H9 (cell line): ENCODE data around the gene CARMIL3. TPM values are rescaled to one million over a fixed set of nuclear protein-coding genes. Genes with fewer than 3 reads are reported as not detected.

ENCODE experiments used
- DNase-seq: peaks from one replicate; pipeline ENCODE4 v3.0.0-alpha.2; 2017
- H2AFZ ChIP-seq: one replicate; pipeline ENCODE4 v1.6.1; 2013; ENCODE audit warnings: mild to moderate bottlenecking, low read length, control low read depth, moderate library complexity
- H2AK5ac ChIP-seq: 2 replicates; pipeline ENCODE4 v1.6.1; 2013; ENCODE audit warnings: low read length, control low read depth, mixed read lengths; ENCODE audit not compliant: insufficient read length
- H2BK120ac ChIP-seq: one replicate; pipeline ENCODE4 v1.6.1; 2013; ENCODE audit warnings: low read depth, mild to moderate bottlenecking, low read length, control low read depth, inconsistent platforms; ENCODE audit not compliant: poor library complexity, severe bottlenecking
- H2BK12ac ChIP-seq: 2 replicates; pipeline ENCODE4 v1.6.1; 2013; ENCODE audit warnings: low read length, control low read depth, mixed read lengths, low read depth; ENCODE audit not compliant: insufficient read length
- H2BK15ac ChIP-seq: 2 replicates; pipeline ENCODE4 v1.6.1; 2013; ENCODE audit warnings: low read depth, low read length, control low read depth
- H2BK20ac ChIP-seq: one replicate; pipeline ENCODE4 v1.6.1; 2013; ENCODE audit warnings: low read depth, mild to moderate bottlenecking, low read length, control low read depth, inconsistent platforms; ENCODE audit not compliant: poor library complexity, severe bottlenecking
- H2BK5ac ChIP-seq: 2 replicates; pipeline ENCODE4 v1.6.1; 2013; ENCODE audit warnings: low read length, control low read depth, mixed read lengths; ENCODE audit not compliant: insufficient read length
- H3K14ac ChIP-seq: 2 replicates; pipeline ENCODE4 v1.6.1; 2013; ENCODE audit warnings: low read length, control low read depth; ENCODE audit not compliant: insufficient read depth
- H3K18ac ChIP-seq: 2 replicates; pipeline ENCODE4 v1.6.1; 2013; ENCODE audit warnings: low read depth, mild to moderate bottlenecking, mixed read lengths, low read length, control low read depth; ENCODE audit not compliant: insufficient read length
- H3K23ac ChIP-seq: 2 replicates; pipeline ENCODE4 v1.6.1; 2013; ENCODE audit warnings: low read length, control low read depth, mixed read lengths, low read depth; ENCODE audit not compliant: insufficient read length
- H3K23me2 ChIP-seq: 2 replicates; pipeline ENCODE4 v1.6.1; 2013; ENCODE audit warnings: low read depth, mild to moderate bottlenecking, mixed read lengths, low read length, control low read depth; ENCODE audit not compliant: insufficient read length, poor library complexity, severe bottlenecking
- H3K27ac ChIP-seq: 2 replicates; pipeline ENCODE4 v1.5.1; 2013; ENCODE audit warnings: low read length, control low read depth, mixed read lengths, low read depth; ENCODE audit not compliant: insufficient read length
- H3K27me3 ChIP-seq: 2 replicates; pipeline ENCODE4 v1.6.1; 2013; ENCODE audit warnings: low read length, control low read depth, inconsistent platforms; ENCODE audit not compliant: insufficient read depth
- H3K4ac ChIP-seq: 2 replicates; pipeline ENCODE4 v1.6.1; 2013; ENCODE audit warnings: low read depth, mild to moderate bottlenecking, control low read depth, inconsistent platforms, low read length, moderate library complexity
- H3K4me1 ChIP-seq: 2 replicates; pipeline ENCODE4 v1.6.1; 2013; ENCODE audit warnings: low read length, control low read depth, inconsistent platforms; ENCODE audit not compliant: insufficient read depth
- H3K4me2 ChIP-seq: 2 replicates; pipeline ENCODE4 v1.6.1; 2013; ENCODE audit warnings: low read length, control low read depth, mixed read lengths; ENCODE audit not compliant: insufficient read length, insufficient read depth
- H3K56ac ChIP-seq: 2 replicates; pipeline ENCODE4 v1.6.1; 2013; ENCODE audit warnings: low read depth, mild to moderate bottlenecking, mixed read lengths, low read length, control low read depth; ENCODE audit not compliant: insufficient read length
- H3K79me1 ChIP-seq: 2 replicates; pipeline ENCODE4 v1.6.1; 2013; ENCODE audit warnings: low read depth, mild to moderate bottlenecking, moderate library complexity, low read length, control low read depth, inconsistent platforms; ENCODE audit not compliant: insufficient read depth, poor library complexity, severe bottlenecking
- H3K79me2 ChIP-seq: 2 replicates; pipeline ENCODE4 v1.6.1; 2013; ENCODE audit warnings: low read length, control low read depth, inconsistent platforms; ENCODE audit not compliant: insufficient read depth
- H3K9ac ChIP-seq: 2 replicates; pipeline ENCODE4 v1.6.1; 2013; ENCODE audit warnings: low read length, control low read depth, mixed read lengths; ENCODE audit not compliant: insufficient read length; ENCODE audit errors: extremely low read depth
- H3K9me3 ChIP-seq: one replicate; pipeline ENCODE4 v1.6.1; 2013; ENCODE audit warnings: low read depth, low read length, inconsistent platforms; ENCODE audit not compliant: control insufficient read depth
- H3T11ph ChIP-seq: one replicate; pipeline ENCODE4 v1.6.1; 2013; ENCODE audit warnings: mild to moderate bottlenecking, low read length, control low read depth, inconsistent platforms
- H4K20me1 ChIP-seq: one replicate; pipeline ENCODE4 v1.6.1; 2013; ENCODE audit not compliant: control insufficient read depth, insufficient read length, insufficient read depth
- H4K5ac ChIP-seq: 2 replicates; pipeline ENCODE4 v1.6.1; 2013; ENCODE audit warnings: low read depth, mild to moderate bottlenecking, mixed read lengths, low read length, control low read depth; ENCODE audit not compliant: insufficient read length
- H4K8ac ChIP-seq: replicated peaks from 2 replicates; pipeline ENCODE4 v1.6.1; 2013; ENCODE audit warnings: low read length, control low read depth, mixed read lengths, low read depth; ENCODE audit not compliant: insufficient read length
- H4K91ac ChIP-seq: 2 replicates; pipeline ENCODE4 v1.6.1; 2013; ENCODE audit warnings: low read depth, mild to moderate bottlenecking, moderate library complexity, mixed read lengths, low read length, control low read depth; ENCODE audit not compliant: insufficient read length
- H3K27ac Mint-ChIP-seq, 3 experiments: 2 replicates in 2 of 3; 3 replicates in 1 of 3; pipeline ENCODE4 v1.8.0; 2020 to 2021; ENCODE audit warnings: mixed read lengths in 3 of 3, mild to moderate bottlenecking in 1 of 3, moderate library complexity in 1 of 3
- H3K27me3 Mint-ChIP-seq: 2 replicates; pipeline ENCODE4 v1.8.0; 2021; ENCODE audit warnings: low read depth, mild to moderate bottlenecking, moderate library complexity, mixed read lengths
- H3K36me3 Mint-ChIP-seq, 3 experiments: 2 replicates in 2 of 3; 3 replicates in 1 of 3; pipeline ENCODE4 v1.8.0; 2020 to 2021; ENCODE audit warnings: low read depth in 3 of 3, mixed read lengths in 3 of 3; ENCODE audit not compliant: insufficient read depth in 1 of 3
- H3K4me1 Mint-ChIP-seq, 2 experiments: 2 replicates each; pipeline ENCODE4 v1.8.0; 2020; ENCODE audit warnings: mixed read lengths in 2 of 2
- H3K4me3 Mint-ChIP-seq, 2 experiments: 2 replicates in 1 of 2; 3 replicates in 1 of 2; pipeline ENCODE4 v1.8.0; 2020 to 2021; ENCODE audit warnings: mild to moderate bottlenecking in 2 of 2, mixed read lengths in 2 of 2, moderate library complexity in 1 of 2
- H3K9me3 Mint-ChIP-seq, 2 experiments: 2 replicates in 1 of 2; 3 replicates in 1 of 2; pipeline ENCODE4 v1.8.0; 2020; ENCODE audit warnings: mild to moderate bottlenecking in 2 of 2, mixed read lengths in 2 of 2, moderate library complexity in 1 of 2
- CTCF ChIP-seq: fragments of 200-600 bp; sonication (generic); conservative IDR thresholded peaks from 3 replicates; pipeline ENCODE4 v1.8.0; 2021; ENCODE audit warnings: antibody characterized with exemption, mild to moderate bottlenecking
- WGBS: extraction: QIAGEN DNeasy Blood & Tissue Kit; methylation state at CpG from one replicate; pipeline ENCODE4 v1.1.7; 2013; ENCODE audit warnings: missing lambda C conversion rate, low lambda C conversion rate, mixed read lengths; ENCODE audit not compliant: insufficient read length; ENCODE audit errors: extremely low coverage; 5-methylcytosine and 5-hydroxymethylcytosine counted together
- total RNA-seq: library from RNA; stranded (reverse); gene quantifications from 2 replicates; pipeline ENCODE4 v1.2.1, GENCODE V29; 2021

The CARMIL3 gene
- total RNA-seq, 1 experiment from 2014 or later: 5.8 TPM

DNA sequence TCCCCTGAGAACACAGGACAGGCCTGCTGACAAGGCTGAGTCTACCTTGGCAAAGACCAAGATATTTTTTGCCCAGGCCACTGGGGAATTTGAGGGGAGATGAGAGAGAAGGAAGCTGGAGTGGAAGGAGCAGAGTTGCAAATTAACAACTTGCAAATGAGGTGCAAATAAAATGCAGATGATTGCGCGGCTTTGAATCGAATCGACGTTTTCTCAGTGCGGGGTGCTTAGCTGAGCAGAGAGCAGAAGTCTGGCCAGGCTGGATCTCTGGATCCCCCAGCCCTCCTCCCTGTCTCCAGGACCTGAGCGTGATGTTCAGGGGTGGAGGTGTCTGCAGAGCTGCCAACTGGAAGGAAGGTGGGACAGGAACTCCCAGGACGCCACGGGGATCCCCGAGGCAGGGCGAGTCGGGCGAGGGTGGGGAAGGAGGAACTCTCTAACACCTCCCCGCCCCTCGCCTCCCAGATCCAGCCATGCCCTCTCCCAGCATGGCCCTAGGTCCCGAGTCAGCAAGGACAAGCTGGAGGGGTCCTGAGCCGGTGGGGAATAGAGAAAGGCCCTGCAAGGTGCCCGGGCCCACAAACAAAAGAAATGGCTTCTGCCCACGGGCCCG lies 527 bp upstream of the CARMIL3 start:
- H3K4me2 ChIP-seq: peak overlapping the region; percentile 76
- no peaks in the 10 kb centered on the region for H3K9me3 ChIP-seq
- H3K18ac ChIP-seq: no peak overlapping the region
- H4K91ac ChIP-seq: no peak overlapping the region
- H3K4ac ChIP-seq: no peak overlapping the region
- H3K27me3 ChIP-seq: no peaks in the 10 kb centered on the region
- no peaks in the 10 kb centered on the region for H3K79me1 ChIP-seq
- H3K4me1 Mint-ChIP-seq: peaks cover 15 to 23% of the 10 kb centered on the region in 2 experiments
- no peak overlapping the region for H3K9ac ChIP-seq
- H3K23me2 ChIP-seq: peaks cover 8% of the 10 kb centered on the region
- H4K20me1 ChIP-seq: no peaks in the 10 kb centered on the region
- H4K8ac ChIP-seq: no peak overlapping the region
- H2BK12ac ChIP-seq: no peak overlapping the region
- H3K9me3 Mint-ChIP-seq: no peaks in the 10 kb centered on the region; a peak in 1 of 5 replicates
- H2BK120ac ChIP-seq: no peak overlapping the region
- no peak overlapping the region for H2BK5ac ChIP-seq
- H2BK15ac ChIP-seq: no peak overlapping the region
- peaks cover 0 to 6% (median 0%) of the 10 kb centered on the region in 3 experiments; a peak in 4 of 7 replicates for H3K36me3 Mint-ChIP-seq
- DNase-seq: peak; percentile 51
- TF ChIP-seq CTCF: no peak
- H3K4me1 ChIP-seq: no peaks in the 10 kb centered on the region
- no peak overlapping the region for H4K5ac ChIP-seq
- H3K27me3 Mint-ChIP-seq: peaks cover 8% of the 10 kb centered on the region
- no peak overlapping the region for H3K27ac ChIP-seq
- H3K14ac ChIP-seq: peak overlapping the region; percentile 67; the same call in 1 of the 2 replicates
- H3K79me2 ChIP-seq: no peaks in the 10 kb centered on the region
- H3K27ac Mint-ChIP-seq: peak overlapping the region; percentile 24 to 85 (median 79); a peak in 4 of 7 replicates
- no CpG with 5 or more reads among the region's 20 CpGs for WGBS
- no peak overlapping the region for H2AK5ac ChIP-seq
- no peak overlapping the region for H3K56ac ChIP-seq
- no peak overlapping the region for H3T11ph ChIP-seq
- no peak overlapping the region for H2BK20ac ChIP-seq
- no peak overlapping the region for H2AFZ ChIP-seq
- peak overlapping the region; percentile 73 to 82 for H3K4me3 Mint-ChIP-seq
- no peak overlapping the region for H3K23ac ChIP-seq
